GM12872 (cell line): ENCODE measurements around the gene CD82.

ENCODE experiments used
- CTCF ChIP-seq: IDR thresholded peaks from 3 replicates; pipeline ENCODE4 v1.5.1; 2011; ENCODE audit warnings: low read depth, mild to moderate bottlenecking, low read length, moderate library complexity; ENCODE audit not compliant: insufficient read depth

Gene CD82

DNA sequence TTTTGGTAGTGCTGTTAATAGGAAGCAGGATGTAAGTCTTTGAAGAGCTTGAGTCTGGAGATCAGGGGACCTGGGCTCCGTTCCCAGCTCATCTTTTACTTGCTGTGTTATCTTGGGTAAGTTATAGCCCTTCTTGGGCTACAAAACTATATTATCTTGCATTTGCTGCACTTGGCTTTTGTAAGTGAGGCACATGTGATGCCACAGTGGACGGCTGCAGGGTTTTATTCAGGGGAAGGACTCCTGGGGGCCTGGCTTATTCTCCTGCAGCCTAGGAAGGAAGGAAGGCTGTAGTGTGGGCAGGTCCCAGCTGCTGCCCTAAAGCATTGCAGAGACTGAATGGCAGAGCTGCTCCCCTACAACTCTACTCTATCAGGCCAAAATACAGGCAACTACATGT is 6.4 kb downstream of the CD82 start:
- no peak for TF ChIP-seq CTCF

GRCh38 chr11:44572436-44572835 is 7.0 kb downstream of the CD82 start:
- TF ChIP-seq CTCF = no peak

DNA sequence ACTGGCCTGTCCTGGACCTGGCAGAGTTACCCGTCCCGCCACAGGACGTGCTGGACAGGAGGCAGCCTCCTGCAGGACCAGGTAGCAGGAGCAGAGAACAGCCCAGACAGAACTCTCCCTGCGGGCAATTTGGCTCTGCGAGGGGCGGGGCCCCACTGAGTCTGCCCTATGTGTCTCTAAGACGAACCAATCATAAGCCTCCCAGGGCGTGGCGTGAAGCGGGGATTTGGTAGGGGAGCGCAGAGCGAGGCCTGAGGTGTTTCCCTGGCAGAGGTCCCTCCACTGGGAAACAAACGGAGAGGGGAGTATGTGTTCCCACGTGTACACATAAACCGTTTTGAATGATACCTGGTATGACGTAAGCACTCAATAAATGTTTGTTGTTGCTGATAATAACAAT is 7.4 kb downstream of the CD82 start:
- TF ChIP-seq CTCF = no peak

DNA sequence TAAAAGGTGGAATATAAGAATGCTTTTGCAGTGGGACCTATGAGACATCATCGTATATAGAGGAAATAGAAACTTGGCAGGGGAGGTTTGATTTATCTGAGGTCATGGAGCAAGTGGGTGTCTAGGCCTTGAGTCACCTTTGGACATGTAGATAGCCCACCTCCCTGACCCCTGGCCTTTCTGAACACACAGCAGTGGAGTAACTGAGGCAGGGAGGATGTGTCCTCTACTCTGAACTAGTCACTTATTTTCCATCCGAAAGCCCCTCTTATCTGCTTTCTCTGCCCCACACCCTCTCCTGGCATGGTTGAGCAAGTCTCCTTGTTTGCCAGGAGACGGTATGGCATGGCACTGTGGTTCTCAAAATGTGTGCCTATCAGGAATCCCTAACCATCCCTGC is 7.9 kb downstream of the CD82 start:
- no peak for TF ChIP-seq CTCF

DNA sequence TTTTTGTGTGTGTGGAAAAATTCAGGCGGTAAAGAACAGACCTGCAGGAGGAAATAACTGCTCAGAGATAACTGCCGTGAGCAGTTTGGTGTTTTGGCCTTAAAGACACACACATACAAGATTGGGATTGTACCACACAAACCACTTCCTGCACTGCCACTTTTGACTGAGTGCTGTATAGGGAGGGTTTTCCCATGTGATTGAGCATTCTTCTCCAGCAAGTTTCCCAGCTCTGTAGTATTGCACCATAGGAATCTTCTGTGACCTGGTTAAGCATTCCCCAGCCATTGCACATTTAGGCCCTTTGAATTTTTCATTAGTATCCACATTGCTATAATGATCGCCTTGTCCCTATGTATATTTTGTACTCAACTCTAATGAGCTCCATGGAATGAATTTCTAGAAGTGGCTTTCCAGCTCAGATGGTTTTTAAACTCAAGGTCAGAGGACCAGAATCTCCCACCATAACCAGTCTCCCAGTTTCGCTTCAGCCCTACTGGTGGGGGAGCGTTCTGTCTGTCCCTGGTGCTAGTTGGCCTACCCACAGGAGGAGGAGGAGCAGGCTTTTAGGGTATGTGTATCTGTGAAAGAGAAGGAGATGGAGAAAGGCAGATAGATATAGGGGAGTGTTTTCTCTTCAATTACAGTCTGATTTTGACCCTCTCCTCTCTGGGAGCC is 9.3 kb downstream of the CD82 start:
- no peak for TF ChIP-seq CTCF

DNA sequence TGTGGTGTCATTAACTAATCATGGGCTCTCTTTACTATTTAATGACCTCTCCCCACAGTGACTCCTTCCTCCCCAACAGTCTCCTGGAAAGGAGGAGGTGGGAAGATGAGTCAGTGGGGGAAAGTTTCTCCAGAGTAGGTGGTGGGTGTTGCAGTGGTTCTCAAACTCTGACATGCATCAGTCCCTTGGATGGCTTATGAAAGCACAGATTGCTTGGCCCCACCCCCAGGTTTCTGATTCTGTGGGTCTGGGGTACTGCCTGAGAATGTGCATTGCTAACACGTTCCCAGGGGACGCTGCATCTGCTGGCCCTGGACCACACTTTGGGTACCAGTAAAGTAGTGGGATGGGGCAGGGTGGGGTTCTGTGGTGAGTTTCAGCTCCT is 9.8 kb downstream of the CD82 start:
- TF ChIP-seq CTCF = no peak

DNA sequence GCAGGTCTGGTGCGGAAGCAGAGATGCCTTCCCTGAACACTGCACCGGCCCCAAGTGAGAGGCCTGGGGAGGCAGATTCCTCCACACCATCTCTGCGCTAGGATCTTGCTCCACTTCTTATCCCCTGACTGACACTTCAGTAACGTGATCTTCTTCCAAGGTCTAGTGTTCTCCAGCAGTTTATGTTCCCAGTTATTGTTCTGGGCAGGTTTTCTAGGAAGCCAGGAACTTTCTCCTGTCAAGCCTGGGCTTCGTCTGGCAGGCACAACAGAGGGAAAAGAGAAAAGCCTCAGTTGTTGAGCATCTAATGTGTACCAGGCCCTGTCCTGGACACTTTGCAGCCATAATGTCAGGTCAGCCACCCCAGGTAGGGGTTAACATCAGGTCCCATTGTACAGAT is 10.5 kb downstream of the CD82 start:
- TF ChIP-seq CTCF = no peak
